Neural crest cell (in vitro differentiated cells): ENCODE results near the gene JARID2. TPM values are rescaled to one million over a fixed set of nuclear protein-coding genes. Genes with fewer than 3 reads are reported as not detected.

Experiments
- DNase-seq: peaks from one replicate; pipeline ENCODE4 v3.0.0; 2021; ENCODE audit warnings: low read depth, mixed read lengths, low spot score
- H3K27ac Mint-ChIP-seq: one replicate; pipeline ENCODE4 v1.8.0; 2021; ENCODE audit warnings: mild to moderate bottlenecking, mixed read lengths; ENCODE audit not compliant: unreplicated experiment
- H3K27me3 Mint-ChIP-seq: 2 replicates; pipeline ENCODE4 v1.8.0; 2021; ENCODE audit warnings: low read depth, mild to moderate bottlenecking, mixed read lengths
- H3K36me3 Mint-ChIP-seq: 2 replicates; pipeline ENCODE4 v1.8.0; 2021; ENCODE audit warnings: low read depth, mild to moderate bottlenecking, mixed read lengths
- H3K4me1 Mint-ChIP-seq: 2 replicates; pipeline ENCODE4 v1.8.0; 2021; ENCODE audit warnings: mixed read lengths
- H3K4me3 Mint-ChIP-seq: one replicate; pipeline ENCODE4 v1.8.0; 2021; ENCODE audit warnings: mild to moderate bottlenecking, mixed read lengths
- H3K9me3 Mint-ChIP-seq: 2 replicates; pipeline ENCODE4 v1.8.0; 2021; ENCODE audit warnings: mixed read lengths
- total RNA-seq: library from RNA; stranded (reverse); gene quantifications from 2 replicates; pipeline ENCODE4 v1.2.1, GENCODE V29; 2021
- TF ChIP-seq, protein P1 (sequence below): fragments of 200-600 bp; sonication (generic); conservative IDR thresholded peaks from 2 replicates; pipeline ENCODE4 v1.5.0; 2021; ENCODE audit warnings: antibody characterized with exemption, mild to moderate bottlenecking

Gene JARID2
- total RNA-seq, 1 donor from 2014 or later = 33.9 TPM

GRCh38 chr6:15562977-15563376 is 317.1 kb downstream of the JARID2 start:
- H3K4me1 Mint-ChIP-seq = no peaks in the 10 kb centered on the region
- no peaks in the 10 kb centered on the region for H3K36me3 Mint-ChIP-seq
- TF ChIP-seq, protein P1, sequence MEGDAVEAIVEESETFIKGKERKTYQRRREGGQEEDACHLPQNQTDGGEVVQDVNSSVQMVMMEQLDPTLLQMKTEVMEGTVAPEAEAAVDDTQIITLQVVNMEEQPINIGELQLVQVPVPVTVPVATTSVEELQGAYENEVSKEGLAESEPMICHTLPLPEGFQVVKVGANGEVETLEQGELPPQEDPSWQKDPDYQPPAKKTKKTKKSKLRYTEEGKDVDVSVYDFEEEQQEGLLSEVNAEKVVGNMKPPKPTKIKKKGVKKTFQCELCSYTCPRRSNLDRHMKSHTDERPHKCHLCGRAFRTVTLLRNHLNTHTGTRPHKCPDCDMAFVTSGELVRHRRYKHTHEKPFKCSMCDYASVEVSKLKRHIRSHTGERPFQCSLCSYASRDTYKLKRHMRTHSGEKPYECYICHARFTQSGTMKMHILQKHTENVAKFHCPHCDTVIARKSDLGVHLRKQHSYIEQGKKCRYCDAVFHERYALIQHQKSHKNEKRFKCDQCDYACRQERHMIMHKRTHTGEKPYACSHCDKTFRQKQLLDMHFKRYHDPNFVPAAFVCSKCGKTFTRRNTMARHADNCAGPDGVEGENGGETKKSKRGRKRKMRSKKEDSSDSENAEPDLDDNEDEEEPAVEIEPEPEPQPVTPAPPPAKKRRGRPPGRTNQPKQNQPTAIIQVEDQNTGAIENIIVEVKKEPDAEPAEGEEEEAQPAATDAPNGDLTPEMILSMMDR = no peak
- H3K27me3 Mint-ChIP-seq = no peaks in the 10 kb centered on the region
- DNase-seq = no peak
- no peak overlapping the region for H3K27ac Mint-ChIP-seq
- peaks cover 3% of the 10 kb centered on the region for H3K9me3 Mint-ChIP-seq
- no peak overlapping the region for H3K4me3 Mint-ChIP-seq

- DNase-seq = no peak
- Mint-ChIP-seq H3K27ac (no peak overlapping the region), H3K4me3 (no peak overlapping the region), H3K27me3 (no peaks in the 10 kb centered on the region), H3K36me3 (peaks cover 3% of the 10 kb centered on the region), H3K9me3 (peaks cover 3% of the 10 kb centered on the region), H3K4me1 (peaks cover 8% of the 10 kb centered on the region)
- TF ChIP-seq, protein P1 = no peak
These were observed 323.4 kb downstream of the JARID2 start for GRCh38 chr6:15569035-15569995.

DNA sequence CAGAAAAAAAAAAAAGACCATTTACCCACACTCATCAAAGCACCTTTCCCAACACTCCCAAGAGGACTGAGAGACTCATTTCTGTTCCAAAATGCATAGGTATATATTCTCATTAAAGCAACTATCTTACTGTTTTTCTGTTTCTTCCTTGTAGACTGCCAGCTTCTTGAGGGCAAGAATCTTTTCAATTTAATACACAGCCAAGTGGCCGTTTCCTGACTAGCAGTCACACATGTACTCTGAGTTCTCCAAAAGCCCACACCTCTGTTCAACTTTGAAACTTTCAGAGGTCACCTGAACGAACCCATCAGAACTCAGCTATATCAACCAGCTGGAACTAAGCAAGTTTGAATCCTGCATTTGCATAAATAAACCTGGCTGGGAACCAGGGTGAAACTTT is 324.3 kb downstream of the JARID2 start:
- no peak overlapping the region for H3K4me3 Mint-ChIP-seq
- no peak for DNase-seq
- no peaks in the 10 kb centered on the region for H3K27me3 Mint-ChIP-seq
- H3K9me3 Mint-ChIP-seq = peaks cover 3% of the 10 kb centered on the region
- no peak overlapping the region for H3K27ac Mint-ChIP-seq
- H3K36me3 Mint-ChIP-seq = peaks cover 3% of the 10 kb centered on the region
- TF ChIP-seq, protein P1 = no peak
- H3K4me1 Mint-ChIP-seq = peaks cover 14% of the 10 kb centered on the region
